ENCODE data around the gene DPYD.

DNA sequence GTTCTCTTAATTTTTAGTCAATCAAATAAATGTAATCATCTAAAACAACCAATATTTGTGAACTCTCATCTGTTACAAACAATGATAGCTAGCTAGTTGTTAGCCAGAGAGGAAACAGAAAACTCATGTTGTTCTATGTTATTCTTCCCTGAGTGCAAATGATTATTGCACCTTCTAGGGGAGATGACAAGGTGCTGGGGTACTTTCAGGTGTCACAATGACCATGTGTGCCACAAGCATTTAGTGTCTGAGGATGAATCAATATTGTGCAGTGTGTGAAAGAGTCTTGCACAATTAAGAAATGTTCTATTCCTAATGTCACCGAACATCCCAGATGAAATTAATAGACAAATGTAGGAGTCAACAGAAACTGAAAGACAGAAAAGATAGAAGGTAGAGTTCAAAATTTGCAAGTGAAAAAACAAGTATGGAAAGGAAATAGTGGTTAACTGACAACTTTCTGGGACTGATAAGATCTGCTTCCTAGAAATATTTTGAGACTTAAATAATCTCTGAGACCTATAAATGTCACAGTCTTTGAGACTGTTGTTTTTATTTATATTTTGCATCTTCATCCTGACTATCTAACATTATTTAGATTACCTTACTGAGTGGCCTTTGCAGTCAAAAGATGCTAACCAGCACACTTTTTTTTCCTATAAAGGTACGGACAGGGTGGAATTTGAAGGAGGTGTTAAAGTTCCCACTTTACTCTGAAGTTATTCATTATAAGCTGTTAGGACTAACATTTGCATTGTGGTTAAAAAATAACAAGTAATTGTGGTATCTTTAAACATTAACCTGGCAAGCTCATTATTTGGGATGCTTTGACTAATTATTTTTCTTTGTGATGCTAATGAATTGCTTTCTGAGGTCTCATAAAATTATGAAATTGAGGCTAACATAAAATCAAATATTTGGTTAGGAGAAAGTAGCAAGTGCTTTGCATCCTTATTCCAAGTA lies 21.6 kb upstream of the DPYD start:
- TF ChIP-seq, protein P1, sequence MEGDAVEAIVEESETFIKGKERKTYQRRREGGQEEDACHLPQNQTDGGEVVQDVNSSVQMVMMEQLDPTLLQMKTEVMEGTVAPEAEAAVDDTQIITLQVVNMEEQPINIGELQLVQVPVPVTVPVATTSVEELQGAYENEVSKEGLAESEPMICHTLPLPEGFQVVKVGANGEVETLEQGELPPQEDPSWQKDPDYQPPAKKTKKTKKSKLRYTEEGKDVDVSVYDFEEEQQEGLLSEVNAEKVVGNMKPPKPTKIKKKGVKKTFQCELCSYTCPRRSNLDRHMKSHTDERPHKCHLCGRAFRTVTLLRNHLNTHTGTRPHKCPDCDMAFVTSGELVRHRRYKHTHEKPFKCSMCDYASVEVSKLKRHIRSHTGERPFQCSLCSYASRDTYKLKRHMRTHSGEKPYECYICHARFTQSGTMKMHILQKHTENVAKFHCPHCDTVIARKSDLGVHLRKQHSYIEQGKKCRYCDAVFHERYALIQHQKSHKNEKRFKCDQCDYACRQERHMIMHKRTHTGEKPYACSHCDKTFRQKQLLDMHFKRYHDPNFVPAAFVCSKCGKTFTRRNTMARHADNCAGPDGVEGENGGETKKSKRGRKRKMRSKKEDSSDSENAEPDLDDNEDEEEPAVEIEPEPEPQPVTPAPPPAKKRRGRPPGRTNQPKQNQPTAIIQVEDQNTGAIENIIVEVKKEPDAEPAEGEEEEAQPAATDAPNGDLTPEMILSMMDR (IDR thresholded peaks at IDR 0.05; ENCODE audit: low read length): no peak
- TF ChIP-seq EZH2phosphoT487 (IDR thresholded peaks at IDR 0.05; ENCODE audit: low read length): no peak
- no peak for TF ChIP-seq EZH2 (optimal IDR thresholded peaks at IDR 0.05; ENCODE audit: low read depth, low read length)
